Measurements from ENCODE around the gene IRS2. TPM values are rescaled to one million over a fixed set of nuclear protein-coding genes. Genes with fewer than 3 reads are reported as not detected.

IRS2 gene
- total RNA-seq, 1 experiment from 2014 or later: 5.9 TPM

DNA sequence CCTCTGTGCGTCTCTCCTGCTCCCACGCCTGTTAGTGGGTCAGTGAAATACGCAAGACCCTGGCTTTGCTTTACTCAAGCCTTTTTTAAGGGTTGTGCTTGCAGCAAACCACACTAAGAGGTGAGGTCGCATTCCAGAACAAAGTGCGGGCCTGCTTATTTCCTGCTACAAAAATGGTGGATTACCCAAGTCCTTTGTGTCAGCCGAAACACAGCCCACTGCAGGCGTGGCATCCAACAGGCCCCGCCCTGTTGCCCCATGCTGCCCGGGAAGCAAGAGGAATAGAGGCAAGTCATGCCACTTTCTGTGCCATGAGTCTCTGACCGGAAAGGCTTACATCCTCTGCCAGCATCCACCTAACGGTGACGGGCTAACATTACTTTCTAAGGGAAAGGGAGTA, 7.7 kb upstream of the IRS2 start:
- DNase-seq (ENCODE audit: low read depth, low spot score) (no peak), ATAC-seq (no peak)
- Histone ChIP-seq H3K36me3 (ENCODE audit: control insufficient read depth, insufficient read depth, low read length) (no peaks in the 10 kb centered on the region), H3K9me3 (ENCODE audit: control insufficient read depth, insufficient read depth, low read depth, low read length) (no peaks in the 10 kb centered on the region), H3K27me3 (ENCODE audit: control insufficient read depth, insufficient read depth, low read length) (no peaks in the 10 kb centered on the region), H3K4me1 (ENCODE audit: control insufficient read depth, insufficient read depth, low read length) (no peaks in the 10 kb centered on the region; the same call in 1 of the 2 replicates), H3K4me3 (ENCODE audit: low read depth in 2 of 2, low read length in 2 of 2) (no peak overlapping the region), H3K27ac (ENCODE audit: low read length) (no peak overlapping the region)
- ChIA-PET POLR2A (no interaction called here), CTCF (no interaction called here)
- no TSS peak for BruUV-seq (replicated peaks)
- intact Hi-C loops (cut with micrococcal nuclease; ENCODE audit: unreplicated experiment): no loop called here
- TF ChIP-seq, protein P1, sequence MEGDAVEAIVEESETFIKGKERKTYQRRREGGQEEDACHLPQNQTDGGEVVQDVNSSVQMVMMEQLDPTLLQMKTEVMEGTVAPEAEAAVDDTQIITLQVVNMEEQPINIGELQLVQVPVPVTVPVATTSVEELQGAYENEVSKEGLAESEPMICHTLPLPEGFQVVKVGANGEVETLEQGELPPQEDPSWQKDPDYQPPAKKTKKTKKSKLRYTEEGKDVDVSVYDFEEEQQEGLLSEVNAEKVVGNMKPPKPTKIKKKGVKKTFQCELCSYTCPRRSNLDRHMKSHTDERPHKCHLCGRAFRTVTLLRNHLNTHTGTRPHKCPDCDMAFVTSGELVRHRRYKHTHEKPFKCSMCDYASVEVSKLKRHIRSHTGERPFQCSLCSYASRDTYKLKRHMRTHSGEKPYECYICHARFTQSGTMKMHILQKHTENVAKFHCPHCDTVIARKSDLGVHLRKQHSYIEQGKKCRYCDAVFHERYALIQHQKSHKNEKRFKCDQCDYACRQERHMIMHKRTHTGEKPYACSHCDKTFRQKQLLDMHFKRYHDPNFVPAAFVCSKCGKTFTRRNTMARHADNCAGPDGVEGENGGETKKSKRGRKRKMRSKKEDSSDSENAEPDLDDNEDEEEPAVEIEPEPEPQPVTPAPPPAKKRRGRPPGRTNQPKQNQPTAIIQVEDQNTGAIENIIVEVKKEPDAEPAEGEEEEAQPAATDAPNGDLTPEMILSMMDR (IDR thresholded peaks at IDR 0.05): no peak
- TF ChIP-seq, protein P2, sequence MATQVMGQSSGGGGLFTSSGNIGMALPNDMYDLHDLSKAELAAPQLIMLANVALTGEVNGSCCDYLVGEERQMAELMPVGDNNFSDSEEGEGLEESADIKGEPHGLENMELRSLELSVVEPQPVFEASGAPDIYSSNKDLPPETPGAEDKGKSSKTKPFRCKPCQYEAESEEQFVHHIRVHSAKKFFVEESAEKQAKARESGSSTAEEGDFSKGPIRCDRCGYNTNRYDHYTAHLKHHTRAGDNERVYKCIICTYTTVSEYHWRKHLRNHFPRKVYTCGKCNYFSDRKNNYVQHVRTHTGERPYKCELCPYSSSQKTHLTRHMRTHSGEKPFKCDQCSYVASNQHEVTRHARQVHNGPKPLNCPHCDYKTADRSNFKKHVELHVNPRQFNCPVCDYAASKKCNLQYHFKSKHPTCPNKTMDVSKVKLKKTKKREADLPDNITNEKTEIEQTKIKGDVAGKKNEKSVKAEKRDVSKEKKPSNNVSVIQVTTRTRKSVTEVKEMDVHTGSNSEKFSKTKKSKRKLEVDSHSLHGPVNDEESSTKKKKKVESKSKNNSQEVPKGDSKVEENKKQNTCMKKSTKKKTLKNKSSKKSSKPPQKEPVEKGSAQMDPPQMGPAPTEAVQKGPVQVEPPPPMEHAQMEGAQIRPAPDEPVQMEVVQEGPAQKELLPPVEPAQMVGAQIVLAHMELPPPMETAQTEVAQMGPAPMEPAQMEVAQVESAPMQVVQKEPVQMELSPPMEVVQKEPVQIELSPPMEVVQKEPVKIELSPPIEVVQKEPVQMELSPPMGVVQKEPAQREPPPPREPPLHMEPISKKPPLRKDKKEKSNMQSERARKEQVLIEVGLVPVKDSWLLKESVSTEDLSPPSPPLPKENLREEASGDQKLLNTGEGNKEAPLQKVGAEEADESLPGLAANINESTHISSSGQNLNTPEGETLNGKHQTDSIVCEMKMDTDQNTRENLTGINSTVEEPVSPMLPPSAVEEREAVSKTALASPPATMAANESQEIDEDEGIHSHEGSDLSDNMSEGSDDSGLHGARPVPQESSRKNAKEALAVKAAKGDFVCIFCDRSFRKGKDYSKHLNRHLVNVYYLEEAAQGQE (IDR thresholded peaks at IDR 0.05; ENCODE audit: insufficient read depth in 1 of 2, low read depth in 2 of 2, low read length in 1 of 2): no peak
- no peak for TF ChIP-seq SIN3A (IDR thresholded peaks at IDR 0.05; ENCODE audit: borderline replicate concordance, insufficient read depth, low read depth, low read length)
- no peak for TF ChIP-seq TCF7L2 (IDR thresholded peaks at IDR 0.05; ENCODE audit: low read depth, low read length)
- no peak for TF ChIP-seq POLR2AphosphoS5 (IDR thresholded peaks at IDR 0.05; ENCODE audit: low read depth, low read length)
- in situ Hi-C loops (cut with HindIII; ENCODE audit: low pct_unique_long_range_greater_than_20kb, low sequenced_read_pairs): no loop called here

DNA sequence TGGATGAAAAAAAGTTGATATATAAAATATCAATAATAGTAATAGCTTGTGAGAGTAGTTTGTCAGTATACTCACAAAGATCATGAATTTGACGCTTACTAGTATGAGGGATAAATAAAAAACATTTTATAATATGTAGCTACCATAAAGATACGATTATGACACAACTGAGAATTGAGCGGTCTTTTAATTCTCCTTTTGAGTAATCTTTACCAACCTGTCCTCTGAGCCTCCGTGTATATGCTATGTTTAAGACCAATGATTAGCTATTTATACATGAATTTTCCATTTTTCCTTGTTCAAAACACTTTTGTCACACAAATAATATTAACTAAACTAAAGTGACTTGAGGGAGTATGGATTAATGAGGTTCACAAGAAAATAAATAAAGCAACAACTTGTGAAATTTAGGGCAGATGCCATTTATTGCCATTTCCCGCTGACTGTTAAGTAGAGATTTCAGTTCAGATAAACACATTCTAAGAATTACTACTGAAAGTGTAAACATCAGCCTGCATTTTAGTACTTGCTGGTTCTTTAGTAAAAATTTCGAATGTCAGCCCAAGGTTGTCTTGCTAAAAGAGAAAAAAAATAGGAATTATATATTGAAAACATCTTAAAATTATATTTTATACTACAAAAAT, 6.2 kb upstream of the IRS2 start:
- intact Hi-C loops (cut with micrococcal nuclease; ENCODE audit: unreplicated experiment) (no loop called here), in situ Hi-C loops (cut with HindIII; ENCODE audit: low pct_unique_long_range_greater_than_20kb, low sequenced_read_pairs) (no loop called here)
- Histone ChIP-seq H3K36me3 (ENCODE audit: control insufficient read depth, insufficient read depth, low read length) (no peaks in the 10 kb centered on the region), H3K27me3 (ENCODE audit: control insufficient read depth, insufficient read depth, low read length) (no peaks in the 10 kb centered on the region), H3K4me1 (ENCODE audit: control insufficient read depth, insufficient read depth, low read length) (no peaks in the 10 kb centered on the region; the same call in 1 of the 2 replicates), H3K9me3 (ENCODE audit: control insufficient read depth, insufficient read depth, low read depth, low read length) (no peaks in the 10 kb centered on the region), H3K27ac (ENCODE audit: low read length) (no peak overlapping the region), H3K4me3 (ENCODE audit: low read depth in 2 of 2, low read length in 2 of 2) (no peak overlapping the region)
- DNase-seq (ENCODE audit: low read depth, low spot score) (no peak), ATAC-seq (no peak)
- no TSS peak for BruUV-seq (replicated peaks)
- TF ChIP-seq, protein P2 (IDR thresholded peaks at IDR 0.05; ENCODE audit: insufficient read depth in 1 of 2, low read depth in 2 of 2, low read length in 1 of 2): no peak
- TF ChIP-seq, protein P1 (IDR thresholded peaks at IDR 0.05): no peak
- TF ChIP-seq POLR2AphosphoS5 (IDR thresholded peaks at IDR 0.05; ENCODE audit: low read depth, low read length) (no peak), TCF7L2 (IDR thresholded peaks at IDR 0.05; ENCODE audit: low read depth, low read length) (no peak), SIN3A (IDR thresholded peaks at IDR 0.05; ENCODE audit: borderline replicate concordance, insufficient read depth, low read depth, low read length) (no peak)
- CTCF ChIA-PET: no interaction called here
- POLR2A ChIA-PET: interaction anchor here (0.7 kb wide), 1 partner anchor 71 kb away, joined by 3 read pairs; no protein-coding TSS in a partner anchor
